Limb (tissue), 2 donors: ENCODE data around the gene GP9.

ENCODE experiments used
- DNase-seq, 2 donors: peaks; one replicate each; pipeline ENCODE4 v3.0.0-alpha.2; 2016; ENCODE audit errors: extremely low spot score in 2 of 2

The GP9 gene

DNA sequence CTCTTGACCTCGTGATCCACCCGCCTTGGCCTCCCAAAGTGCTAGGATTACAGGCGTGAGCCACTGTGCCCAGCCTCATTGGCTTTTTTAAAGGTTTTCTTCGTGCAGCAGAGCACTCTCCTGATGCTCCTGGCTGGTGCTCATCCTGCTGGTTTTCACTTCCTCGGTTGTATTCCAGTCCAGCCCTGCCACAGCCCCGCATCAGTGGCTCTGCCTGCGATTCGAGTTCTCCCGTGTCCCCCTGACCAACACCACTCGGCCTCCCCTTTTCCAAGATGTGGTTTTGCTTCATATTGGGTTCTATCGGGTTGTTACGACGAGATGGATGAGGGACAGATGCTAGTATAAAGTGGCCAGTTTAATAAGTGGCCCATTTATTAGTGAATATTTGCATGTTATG lies 31.7 kb upstream of the GP9 start:
- no peak for DNase-seq

DNA sequence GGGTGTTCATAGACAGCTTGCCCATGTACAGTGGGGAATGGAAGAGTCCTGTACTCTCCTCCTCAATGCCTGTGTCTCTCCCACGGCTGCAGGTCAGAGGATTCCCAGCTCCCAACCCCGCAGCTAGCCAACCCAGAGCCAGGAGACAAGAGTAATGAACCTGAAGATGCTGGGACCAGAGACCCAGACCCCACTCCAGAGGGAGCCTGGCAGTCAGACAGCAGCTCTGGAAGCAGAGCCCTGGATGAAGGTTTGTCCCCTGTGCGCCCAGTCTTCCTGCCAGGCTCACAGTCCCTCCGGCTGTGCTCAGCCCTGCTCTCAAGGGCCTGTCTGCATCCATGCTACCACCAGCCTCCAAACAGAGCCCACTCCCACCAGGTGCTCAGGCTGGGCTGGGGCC lies 30.0 kb upstream of the GP9 start:
- no peak for DNase-seq

DNA sequence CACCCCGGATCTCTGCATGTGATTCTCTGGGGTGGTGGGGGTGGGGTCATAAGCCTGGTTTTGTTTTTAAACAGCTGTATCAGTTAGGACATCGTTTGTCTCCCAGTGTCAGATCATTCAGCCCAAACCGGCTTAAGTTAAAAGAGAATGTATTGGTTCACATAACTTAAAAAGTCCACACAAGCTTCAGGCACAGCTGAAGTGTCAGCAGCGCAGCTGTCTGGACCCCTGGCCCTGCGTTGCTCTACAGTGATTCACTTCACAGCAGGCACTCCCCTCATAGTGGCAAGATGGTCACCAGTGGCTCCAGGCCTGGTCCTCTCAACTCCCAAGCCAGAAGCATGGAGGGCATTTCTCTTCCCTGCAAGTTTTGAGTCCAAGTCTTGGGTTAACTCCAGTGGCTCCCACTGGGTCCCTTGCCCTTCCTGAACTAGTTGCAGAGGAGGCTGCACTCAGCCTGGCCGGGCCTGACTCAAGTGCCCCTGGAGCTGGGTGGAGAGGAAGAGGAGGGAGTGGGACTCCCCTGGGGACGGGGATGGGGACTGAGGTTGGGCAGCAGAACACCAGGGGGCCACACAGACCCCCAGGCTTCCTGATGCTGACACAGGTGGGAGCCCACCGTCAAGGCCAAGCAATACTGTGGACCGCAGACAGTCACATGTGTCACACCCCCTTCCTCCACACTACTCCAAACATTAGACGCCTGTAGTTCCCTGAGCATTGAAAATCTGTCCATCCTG lies 28.9 kb upstream of the GP9 start:
- no peak for DNase-seq

DNA sequence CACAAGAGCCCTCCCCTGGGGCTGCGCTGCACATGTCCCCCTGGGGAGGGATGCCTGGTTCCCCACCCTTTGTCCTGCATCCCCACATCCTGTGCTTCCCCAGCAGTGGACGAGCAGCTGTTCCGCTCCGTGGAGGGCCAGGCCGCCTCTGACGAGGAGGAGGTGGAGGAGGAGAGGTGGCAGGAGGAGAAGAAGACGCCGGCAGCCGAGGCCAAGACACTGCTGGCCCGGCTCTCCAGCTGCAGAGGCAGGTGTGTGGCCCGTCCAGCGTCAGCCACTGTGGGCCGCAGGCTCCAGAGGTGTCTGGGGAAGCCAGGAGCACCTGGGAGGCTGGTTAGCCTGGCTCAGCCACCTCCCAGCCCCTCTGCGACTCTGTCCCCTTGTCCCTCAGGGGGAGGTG lies 27.9 kb upstream of the GP9 start:
- no peak for DNase-seq

DNA sequence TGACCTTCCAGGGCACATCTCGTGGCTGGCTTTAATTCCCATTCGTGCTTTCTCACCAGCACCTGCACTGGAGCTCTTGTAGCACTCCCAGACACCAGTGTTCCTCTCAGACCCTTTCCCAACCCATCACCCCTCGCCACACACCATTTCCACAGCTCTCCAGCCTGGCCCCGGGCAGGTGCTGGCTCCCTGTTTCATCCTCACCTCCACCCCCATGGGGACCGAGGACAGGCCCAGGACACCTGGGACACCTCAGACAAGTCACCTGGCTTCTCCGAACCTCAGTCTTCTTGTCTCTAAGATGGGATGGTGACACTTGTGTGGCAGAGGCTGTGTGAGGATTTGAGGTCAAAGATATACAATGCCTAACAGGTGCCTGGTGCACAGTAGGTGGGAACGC lies 27.4 kb upstream of the GP9 start:
- no peak for DNase-seq

DNA sequence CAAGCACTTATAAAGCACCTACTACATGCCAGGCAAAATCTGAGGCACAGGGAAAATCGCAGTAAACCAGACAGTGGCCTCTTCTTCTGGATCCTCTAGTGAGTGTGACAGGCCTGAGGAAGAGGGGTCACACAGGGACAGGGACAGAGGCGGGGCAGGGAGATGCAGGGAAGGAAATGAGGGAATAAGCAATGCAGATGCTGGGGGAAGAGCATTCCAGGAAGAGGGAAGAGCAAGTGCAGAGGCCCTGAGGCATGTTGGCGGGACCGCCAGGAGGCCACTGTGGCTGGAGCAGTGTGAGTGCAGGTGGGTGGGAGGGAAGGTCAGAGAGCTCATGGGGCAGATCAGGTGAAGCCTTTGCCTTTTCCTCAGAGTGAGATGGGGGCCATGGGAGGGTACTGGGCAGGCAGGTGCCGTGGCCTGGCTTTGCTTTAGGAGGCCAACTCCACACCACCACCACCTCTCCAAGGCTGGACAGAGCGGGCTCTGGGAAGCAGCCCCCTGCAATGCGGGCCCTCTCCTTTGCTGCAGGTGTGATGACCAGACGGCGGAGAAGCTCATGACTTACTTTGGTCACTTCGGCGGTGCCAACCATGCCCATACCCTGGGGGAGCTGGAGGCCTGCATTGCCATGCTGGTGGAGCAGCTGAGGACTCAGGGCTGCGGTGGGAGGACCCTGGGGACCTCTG lies 26.8 kb upstream of the GP9 start:
- no peak for DNase-seq

DNA sequence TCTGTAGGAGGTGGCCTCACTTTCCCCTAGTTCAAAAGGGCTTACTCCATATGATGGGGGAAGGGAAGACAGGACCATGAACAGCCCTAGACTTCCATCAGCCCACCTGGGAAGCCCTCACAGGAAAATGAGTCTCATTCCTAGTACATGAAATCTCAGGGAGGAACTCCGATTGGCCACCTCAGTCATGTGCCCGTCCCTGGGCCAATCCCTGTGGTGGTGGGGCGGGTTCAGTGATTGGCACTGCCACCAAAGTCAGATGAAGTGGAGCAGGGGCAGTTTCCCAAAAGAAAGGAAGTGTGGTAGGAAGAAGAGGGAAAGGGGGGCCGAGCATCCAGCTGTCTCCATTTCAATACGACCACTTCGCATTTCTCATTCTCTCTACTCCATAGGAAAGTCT lies 25.9 kb upstream of the GP9 start:
- DNase-seq, result peak in 1 of 2 donors; percentile 30

DNA sequence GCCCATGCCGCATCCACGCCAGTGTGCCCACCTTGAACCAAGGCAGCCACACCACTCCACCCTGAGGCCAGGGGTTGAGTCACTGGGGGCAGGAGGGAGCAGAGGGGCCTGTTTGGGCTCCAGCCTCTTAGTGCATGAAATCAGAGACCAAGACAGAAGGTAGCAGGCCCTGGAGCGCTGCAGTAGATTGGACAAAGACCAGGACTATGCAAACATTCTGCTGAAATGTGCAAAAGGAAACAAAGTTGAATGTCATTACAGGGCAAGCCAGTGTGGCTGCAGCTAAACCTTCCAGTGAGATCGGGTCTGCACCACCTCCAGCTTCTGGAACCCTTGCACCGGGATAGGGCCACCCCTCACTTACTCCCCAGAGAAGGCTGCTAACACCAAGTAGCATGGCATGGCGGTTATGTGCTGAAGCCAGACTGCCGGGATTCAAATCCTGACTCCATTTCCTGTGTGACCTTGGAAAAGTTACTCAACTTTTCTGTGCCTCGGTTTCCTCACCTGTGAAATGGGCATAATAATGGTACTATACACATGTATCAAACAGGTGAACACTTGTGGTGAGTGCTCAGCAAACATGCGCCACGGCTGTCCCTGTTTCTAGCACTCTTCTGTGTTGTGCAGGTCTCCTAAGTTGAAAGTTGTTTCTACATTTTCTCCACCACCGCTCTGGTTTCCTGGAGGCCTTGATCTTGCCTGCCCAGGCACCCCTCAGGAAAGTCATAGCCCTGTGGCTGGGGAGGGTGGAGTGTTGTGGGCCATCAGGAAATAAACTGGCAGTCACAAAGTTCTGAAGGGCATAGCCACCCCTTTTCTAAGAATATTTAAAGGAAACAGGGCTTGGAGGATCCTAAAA lies 25.0 kb upstream of the GP9 start:
- DNase-seq, result no peak

DNA sequence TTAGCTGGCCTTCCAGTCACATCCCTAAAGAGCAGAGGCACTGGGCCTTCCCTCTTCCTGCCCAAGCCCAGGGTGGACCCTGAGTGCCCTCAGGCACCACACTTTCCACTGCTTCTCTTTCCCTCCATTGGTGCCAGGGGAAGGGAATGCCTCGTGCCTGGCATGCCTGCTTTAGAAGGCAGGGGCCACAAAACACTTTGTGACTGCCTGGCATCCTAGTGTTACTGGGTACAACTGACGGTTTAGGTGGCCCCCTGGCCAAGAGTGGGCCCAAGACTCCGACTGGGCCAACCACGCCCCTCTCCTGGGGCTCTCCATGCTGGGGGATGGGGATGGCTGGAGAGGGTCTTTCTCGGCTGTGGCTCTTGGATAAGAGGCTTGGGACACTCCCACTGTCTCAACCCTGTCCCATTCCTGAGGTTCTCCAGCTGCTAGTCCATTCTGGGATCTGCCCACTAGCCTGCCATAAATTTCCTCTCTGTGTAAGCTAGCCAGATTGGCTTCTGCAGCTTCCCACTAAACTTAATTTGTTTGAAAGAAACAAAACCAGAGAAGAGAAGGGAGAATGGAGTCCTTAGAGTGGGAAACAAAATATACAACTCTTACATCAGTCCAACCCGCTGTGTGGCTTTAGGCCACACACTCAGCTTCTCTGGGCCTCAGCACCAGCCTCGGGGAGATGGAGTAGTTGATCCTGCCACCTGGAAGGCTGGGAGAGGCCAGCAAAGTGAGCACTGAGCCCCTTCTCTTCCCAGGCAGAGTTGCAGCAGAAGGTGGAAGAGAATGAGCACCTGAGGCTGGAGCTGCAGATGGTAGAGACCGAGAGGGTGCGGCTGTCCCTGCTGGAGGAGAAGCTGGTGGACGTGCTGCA lies 24.1 kb upstream of the GP9 start:
- DNase-seq, result no peak

DNA sequence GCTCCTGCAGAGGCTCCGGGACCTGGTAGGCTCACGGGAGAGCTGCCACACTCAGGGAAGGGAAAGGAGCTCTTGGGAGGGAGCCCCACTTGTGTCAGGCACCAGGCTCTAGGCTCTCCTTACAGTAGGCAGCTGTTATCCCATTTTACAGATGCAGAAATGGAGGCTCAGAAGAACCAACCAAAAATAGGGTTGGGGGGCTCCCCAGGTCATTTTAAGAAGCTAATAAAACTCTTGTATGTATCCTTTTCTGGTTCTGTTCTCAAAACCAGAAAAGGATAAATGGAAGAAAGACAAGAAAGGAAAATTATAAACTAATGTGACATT lies 23.5 kb upstream of the GP9 start:
- no peak for DNase-seq

DNA sequence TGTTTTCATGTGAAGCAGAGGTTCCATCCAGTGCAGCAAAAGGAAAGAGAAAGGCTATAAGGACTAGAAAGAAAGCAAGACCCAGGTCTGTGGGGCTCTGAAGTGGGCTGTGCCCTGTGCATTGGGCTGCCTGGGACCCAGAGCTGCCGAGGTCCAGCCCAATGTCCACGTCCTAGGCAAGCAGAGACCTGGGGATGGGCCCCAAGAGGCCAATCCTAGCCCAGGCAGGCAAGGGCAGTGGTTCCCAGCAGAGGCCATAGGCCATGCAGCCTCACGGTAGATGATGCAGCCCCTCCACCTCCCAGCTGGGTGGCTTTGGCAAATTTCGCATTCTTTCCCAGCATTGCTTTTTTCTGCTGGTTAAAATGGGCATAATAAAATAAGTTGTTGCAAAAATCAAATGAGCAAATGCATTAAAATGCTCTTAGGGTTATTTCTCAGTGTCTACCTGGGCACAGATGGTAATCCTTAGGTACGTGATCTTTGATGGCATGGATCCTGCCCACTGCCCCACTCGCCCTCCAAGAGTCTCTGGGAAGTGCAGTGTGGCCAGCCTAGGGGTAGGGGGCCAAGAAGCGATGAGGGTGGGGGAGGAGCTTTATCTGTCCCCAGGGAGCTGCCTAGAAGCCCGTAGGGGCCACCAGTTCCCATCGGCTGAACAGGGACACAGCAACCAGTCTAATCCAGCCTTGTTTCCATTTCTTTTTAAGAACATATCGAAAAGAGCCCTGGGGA lies 22.3 kb upstream of the GP9 start:
- DNase-seq, result no peak

DNA sequence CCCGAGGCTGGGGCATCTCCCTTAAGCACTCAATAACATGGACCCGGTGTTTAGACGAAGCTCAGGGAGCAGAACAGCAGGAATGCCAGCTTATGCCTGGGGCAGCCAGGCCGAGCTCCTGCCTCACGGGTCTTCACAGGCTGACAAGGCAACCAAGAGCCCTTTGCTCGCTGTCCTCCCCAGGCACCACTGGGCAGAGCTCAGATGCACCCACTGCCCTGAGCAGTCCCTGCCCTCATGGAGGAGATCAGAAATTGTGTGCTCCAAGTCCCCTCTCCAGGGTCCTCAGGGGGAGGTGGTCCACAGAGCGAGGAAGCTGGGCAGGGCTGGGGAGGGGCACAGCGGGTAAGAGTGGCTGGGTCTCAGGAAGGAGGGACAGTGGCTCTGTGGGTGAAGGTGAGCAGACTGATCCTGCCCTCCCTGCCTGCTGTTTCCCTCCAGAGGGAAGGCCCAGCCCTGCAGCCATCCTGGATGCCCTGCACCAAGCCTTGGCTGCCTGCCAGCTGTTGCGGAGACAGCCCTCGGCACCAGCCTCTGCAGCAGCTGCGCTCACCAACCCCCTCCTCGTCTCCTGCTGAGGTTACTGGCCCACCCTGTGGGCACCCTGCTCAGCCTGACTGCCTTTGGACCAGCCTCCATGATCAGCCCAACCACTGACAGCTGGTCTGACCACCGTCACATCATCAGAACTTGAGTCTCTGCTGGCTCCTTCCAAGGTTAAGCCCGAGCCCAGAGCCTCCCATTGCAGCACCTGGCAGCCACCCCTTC lies 21.1 kb upstream of the GP9 start:
- DNase-seq, result peak; percentile 21 to 71

DNA sequence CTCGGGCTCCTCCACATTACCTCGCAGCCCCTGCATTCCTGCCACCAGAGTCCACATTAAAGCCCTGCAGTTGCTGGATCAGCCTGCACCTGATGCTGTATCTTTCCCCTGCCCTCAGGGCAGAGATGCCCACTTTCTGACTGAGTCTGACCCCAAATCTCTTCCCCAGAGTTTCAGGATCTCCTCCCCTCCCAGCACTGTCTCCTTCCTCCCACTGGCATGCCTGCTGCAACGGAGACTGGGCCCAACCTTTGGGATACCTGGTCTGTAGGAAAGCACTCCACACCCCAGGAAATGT lies 20.6 kb upstream of the GP9 start:
- DNase-seq, result no peak

DNA sequence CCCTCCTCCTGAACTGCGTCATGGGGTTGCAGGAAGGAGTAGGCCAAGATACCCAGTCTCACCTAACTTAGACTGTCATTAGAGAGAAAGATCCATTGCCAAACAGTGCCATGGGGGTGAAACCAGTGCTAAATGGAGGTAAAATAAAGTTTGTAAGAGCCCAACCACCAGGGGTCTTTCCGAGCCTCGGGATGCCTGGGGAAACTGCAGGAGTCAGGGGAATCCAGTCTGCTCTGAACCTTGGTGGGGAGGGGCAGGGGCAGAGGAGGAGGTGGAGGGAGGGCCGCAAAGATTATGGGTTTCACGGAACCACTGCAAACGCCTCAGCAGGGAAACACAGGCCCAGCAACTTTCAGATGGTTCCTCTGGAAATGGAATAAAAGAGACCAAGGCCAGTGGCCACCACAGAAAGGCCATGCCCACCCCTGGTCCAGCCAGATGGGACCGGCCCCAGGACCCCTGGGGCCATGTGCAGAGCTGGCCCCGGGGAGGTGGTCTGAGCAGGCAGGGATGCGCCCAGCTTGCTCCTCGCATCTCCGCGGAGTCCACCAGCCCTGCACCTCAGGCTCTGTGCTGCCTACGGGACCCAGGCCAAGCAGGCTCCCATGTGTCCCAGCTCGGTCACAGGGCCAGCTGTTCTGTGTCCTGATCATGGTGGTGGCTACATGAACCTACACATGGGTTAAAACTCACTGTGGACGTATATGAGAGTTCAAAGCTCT lies 19.8 kb upstream of the GP9 start:
- no peak for DNase-seq

DNA sequence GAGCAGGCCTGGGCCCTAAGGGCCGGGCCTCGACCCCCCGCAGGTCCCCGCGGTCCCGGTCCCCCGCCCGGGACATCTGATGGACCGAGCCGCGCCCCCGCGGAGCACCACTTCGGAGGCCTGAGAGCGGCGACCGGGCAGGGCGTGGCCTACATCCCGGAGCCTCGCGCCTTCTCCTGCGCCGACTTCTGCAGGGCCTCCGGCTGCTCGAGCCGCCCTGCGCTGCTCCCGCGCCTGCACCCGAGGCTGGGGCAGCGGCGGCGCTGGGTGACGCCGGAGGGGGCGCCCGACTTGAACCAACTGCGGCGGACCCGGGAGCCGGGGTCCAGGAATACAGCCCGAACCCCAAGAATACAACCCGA lies 14.9 kb upstream of the GP9 start:
- DNase-seq, result no peak

DNA sequence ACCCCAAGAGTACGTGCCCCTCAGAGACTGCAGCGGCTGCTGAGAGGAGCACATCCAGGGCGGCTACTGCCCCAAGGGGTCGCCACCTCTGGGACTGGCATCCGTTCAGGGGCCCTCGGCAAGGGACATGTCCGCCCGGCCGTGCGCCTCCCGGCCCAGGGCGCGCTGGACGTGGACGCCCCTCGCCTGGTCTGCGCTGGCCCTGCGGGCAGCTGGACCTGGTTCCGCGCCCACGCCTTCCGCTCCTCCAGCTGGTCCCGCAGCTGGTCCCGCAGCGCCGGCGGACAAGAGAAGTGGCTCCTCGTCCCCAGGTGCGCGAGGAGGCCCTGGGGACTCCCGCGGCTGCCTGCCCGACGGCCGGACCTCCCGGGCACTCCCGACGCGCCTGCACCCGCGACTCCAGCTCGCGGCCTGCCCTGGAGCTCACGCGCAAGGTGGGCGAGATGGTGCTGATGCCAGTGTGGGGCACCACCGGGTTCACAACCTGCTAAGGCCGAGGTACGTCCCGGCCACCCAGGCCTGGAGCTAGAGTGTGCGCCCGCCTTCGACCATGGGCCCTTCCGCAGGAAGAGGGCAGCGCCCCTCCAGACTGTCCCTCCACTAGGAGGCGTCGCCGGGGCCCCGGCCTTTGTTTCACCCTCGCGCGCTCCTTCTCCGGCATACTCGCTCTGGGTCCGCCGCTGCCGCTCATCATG lies 14.4 kb upstream of the GP9 start:
- DNase-seq, result no peak

DNA sequence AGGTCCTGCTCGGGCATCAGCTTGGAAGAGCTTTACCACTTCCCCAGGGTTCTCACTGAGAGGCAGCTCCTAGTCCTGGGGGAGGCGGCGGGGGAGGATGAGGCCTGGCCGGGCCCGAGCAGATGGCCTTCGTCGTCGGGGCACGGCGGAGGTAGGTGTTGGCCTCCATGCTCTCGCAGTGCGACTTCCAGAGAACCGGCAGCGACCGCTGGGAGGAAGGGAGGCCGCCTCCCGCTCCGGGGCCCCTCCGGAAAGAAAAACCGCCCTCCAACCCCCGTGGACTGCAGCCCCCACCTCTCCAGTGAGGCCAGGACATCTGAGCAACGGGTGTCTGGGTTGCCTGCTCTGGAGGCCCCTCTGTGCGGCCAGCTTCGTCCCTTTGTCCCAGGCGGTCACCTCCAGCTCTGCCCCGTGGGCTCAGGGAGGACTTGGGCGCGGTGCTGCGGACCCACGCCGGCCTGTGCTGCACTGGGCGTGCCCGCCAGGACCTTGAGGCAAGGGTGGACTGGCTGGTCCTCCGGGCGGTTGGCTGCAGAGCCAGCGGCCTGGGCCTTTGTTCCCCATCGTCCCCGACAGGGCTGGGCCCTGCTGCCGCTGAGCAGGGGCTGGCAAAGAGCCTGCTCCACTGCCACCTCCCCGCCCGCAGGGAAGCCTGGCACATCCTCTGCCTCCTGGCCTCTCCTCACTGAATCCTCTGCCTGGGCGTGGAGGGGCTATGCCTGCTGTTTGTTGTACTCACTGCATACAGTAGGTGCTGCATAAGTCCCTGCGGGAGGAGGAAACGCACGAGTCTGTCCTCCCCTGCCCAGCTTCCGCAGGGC lies 13.6 kb upstream of the GP9 start:
- DNase-seq, result no peak

DNA sequence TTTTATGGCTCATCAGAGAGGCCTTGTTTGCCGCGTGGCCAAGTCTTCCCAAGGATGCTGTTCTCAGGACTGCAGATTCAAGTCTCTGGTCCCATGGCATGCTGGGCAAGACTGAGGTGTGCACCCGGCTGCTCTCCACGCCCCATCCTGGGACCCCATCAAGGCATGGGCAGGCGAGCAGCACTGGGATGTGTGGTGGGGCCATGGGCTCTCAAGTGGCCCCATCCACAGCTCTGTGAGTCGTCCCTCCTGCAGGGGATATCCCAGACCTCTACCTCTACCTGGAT lies 13.1 kb upstream of the GP9 start:
- no peak for DNase-seq
